ENCODE data around the gene HAUS2.

HAUS2 gene

DNA sequence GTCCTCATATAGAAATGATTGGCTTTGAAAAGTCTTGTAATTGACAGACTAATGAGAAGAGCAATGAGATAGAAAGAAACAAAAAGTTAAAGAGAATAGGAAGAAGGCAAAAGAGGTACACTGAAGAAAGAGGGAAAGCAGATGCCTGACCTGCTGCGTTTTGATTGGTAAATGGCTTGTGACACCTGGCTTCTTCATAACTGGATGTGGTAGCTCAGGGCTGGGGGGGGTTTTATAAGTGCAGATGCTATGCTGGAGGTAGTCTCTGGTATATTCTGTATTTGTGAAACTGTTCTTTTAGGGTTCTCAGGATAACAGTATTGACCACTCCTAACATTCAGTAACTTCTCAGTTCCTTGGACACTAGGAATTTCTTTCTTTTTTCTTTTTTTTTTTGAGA is 28.1 kb downstream of the HAUS2 start:
- no peak overlapping the region for H3K27ac ChIP-seq
- TF ChIP-seq ZFX (IDR thresholded peaks at IDR 0.05; ENCODE audit: borderline replicate concordance) = no peak
- no peak for TF ChIP-seq CTCF (IDR thresholded peaks at IDR 0.05)

- TF ChIP-seq CTCF (IDR thresholded peaks at IDR 0.05) = no peak
- no peak for TF ChIP-seq ZFX (IDR thresholded peaks at IDR 0.05; ENCODE audit: borderline replicate concordance)
- H3K27ac ChIP-seq = no peak overlapping the region
Observed at GRCh38 chr15:42577514-42578031, 28.9 kb downstream of the HAUS2 start.

- TF ChIP-seq CTCF (IDR thresholded peaks at IDR 0.05) (no peak), ZFX (IDR thresholded peaks at IDR 0.05; ENCODE audit: borderline replicate concordance) (no peak)
- H3K27ac ChIP-seq = no peak overlapping the region
Observed at GRCh38 chr15:42578984-42579537, 30.4 kb downstream of the HAUS2 start.

GRCh38 chr15:42581272-42581730 is 32.7 kb downstream of the HAUS2 start:
- peak; percentile 15; the same call in 1 of the 2 replicates for TF ChIP-seq CTCF (IDR thresholded peaks at IDR 0.05)
- no peak for TF ChIP-seq ZFX (IDR thresholded peaks at IDR 0.05; ENCODE audit: borderline replicate concordance)
- H3K27ac ChIP-seq = no peak overlapping the region

GRCh38 chr15:42582569-42583375 is 34.1 kb downstream of the HAUS2 start:
- H3K27ac ChIP-seq = no peak overlapping the region
- TF ChIP-seq CTCF (IDR thresholded peaks at IDR 0.05) = no peak
- no peak for TF ChIP-seq ZFX (IDR thresholded peaks at IDR 0.05; ENCODE audit: borderline replicate concordance)

- H3K27ac ChIP-seq = no peak overlapping the region
- TF ChIP-seq ZFX (IDR thresholded peaks at IDR 0.05; ENCODE audit: borderline replicate concordance) (no peak), CTCF (IDR thresholded peaks at IDR 0.05) (no peak)
Observed at GRCh38 chr15:42584031-42584765, 35.6 kb downstream of the HAUS2 start.
